HepG2 (cell line): ENCODE measurements around the gene SMIM21. TPM values are rescaled to one million over a fixed set of nuclear protein-coding genes. Genes with fewer than 3 reads are reported as not detected.

Source experiments
- ATAC-seq: fragments of 200-7000 bp; cut with Tn5 transposase; 3 replicates; pipeline ENCODE4 v1.9.1; 2020; ENCODE audit warnings: mild to moderate bottlenecking, moderate library complexity
- BruUV-seq: library from RNA; stranded (reverse); fragments of 400-500 nt; replicated peaks from 2 replicates; lab custom pipeline; 2021; lab: Mats Ljungman, UMichigan
- CTCF ChIA-PET: fragments of 300-600 bp; formaldehyde crosslinking; extraction: SDS; loops from one replicate; lab custom pipeline; 2021; ENCODE audit warnings: low total read pairs, inconsistent platforms, low intra/inter-chr PET ratio; lab: Yijun Ruan, JAX
- POLR2A ChIA-PET: fragments of 350-600 bp; sonication (Branson Sonifier 250); formaldehyde crosslinking; loops from one replicate; lab custom pipeline; 2020; ENCODE audit warnings: antibody characterized with exemption, inconsistent platforms; lab: Yijun Ruan, JAX
- DNase-seq: peaks from one replicate; pipeline ENCODE4 v3.0.0-alpha.2; 2015; ENCODE audit warnings: low spot score
- FAIRE-seq: peaks from 3 replicates; lab custom pipeline; 2011; peaks lifted over from hg19 to GRCh38; lab: Jason Lieb, UNC
- H2AFZ ChIP-seq: one replicate; pipeline ENCODE4 v1.6.1; 2011; ENCODE audit warnings: low read length, inconsistent platforms
- H3K27ac ChIP-seq: fragments of 300-600 bp; 3 replicates; pipeline ENCODE4 v1.8.0; 2011; ENCODE audit warnings: mixed run types, mild to moderate bottlenecking, mixed read lengths, low read length, inconsistent platforms; ENCODE audit not compliant: insufficient read depth; ENCODE audit errors: extremely low read length
- H3K27me3 ChIP-seq, 2 experiments: fragments of 200-600 bp in 1 of 2; 2 replicates in 1 of 2; 3 replicates in 1 of 2; pipeline versions ENCODE4 v1.6.0 to v1.8.0; 2011; ENCODE audit warnings: low read length in 2 of 2, mild to moderate bottlenecking in 2 of 2, moderate library complexity in 2 of 2, inconsistent platforms in 1 of 2; ENCODE audit not compliant: insufficient read depth in 2 of 2, control insufficient read depth in 1 of 2
- H3K36me3 ChIP-seq, 2 experiments: fragments of 200-600 bp in 1 of 2; replicated peaks in 1 of 2; 2 replicates in 1 of 2; 3 replicates in 1 of 2; pipeline versions ENCODE4 v1.5.1 to v1.8.0; 2011; ENCODE audit warnings: low read length in 2 of 2, inconsistent platforms in 1 of 2; ENCODE audit not compliant: insufficient read depth in 2 of 2, control insufficient read depth in 1 of 2
- H3K4me1 ChIP-seq: 2 replicates; pipeline ENCODE4 v1.5.1; 2012; ENCODE audit warnings: low read length, inconsistent platforms; ENCODE audit not compliant: insufficient read depth
- H3K4me2 ChIP-seq: 2 replicates; pipeline ENCODE4 v1.6.0; 2011; ENCODE audit warnings: low read depth, low read length, inconsistent platforms
- H3K4me3 ChIP-seq, 3 experiments: fragments of 200-600 bp in 1 of 3; sonication (generic), shearing (Covaris generic) in 1 of 3; replicated peaks in 1 of 3; 2 replicates each; pipeline ENCODE4 v1.5.1; 2011 to 2016; ENCODE audit warnings: low read length in 3 of 3, inconsistent platforms in 2 of 3, low read depth in 2 of 3, mild to moderate bottlenecking in 2 of 3, control low read depth in 1 of 3, mixed read lengths in 1 of 3; ENCODE audit not compliant: insufficient read depth in 1 of 3
- H3K79me2 ChIP-seq: one replicate; pipeline ENCODE4 v1.6.1; 2011; ENCODE audit warnings: low read length, inconsistent platforms; ENCODE audit not compliant: insufficient read depth
- H3K9ac ChIP-seq: 2 replicates; pipeline ENCODE4 v1.6.0; 2011; ENCODE audit warnings: mild to moderate bottlenecking, low read depth, low read length, inconsistent platforms; ENCODE audit not compliant: insufficient read depth
- H3K9me3 ChIP-seq: 2 replicates; pipeline ENCODE4 v1.5.1; 2012; ENCODE audit warnings: mild to moderate bottlenecking, low read length
- H4K20me1 ChIP-seq: 2 replicates; pipeline ENCODE4 v1.6.0; 2011; ENCODE audit warnings: inconsistent platforms, mild to moderate bottlenecking, low read length, moderate library complexity; ENCODE audit not compliant: insufficient read depth
- AKAP8 ChIP-seq: sonication (generic); formaldehyde crosslinking; IDR thresholded peaks from 2 replicates; pipeline ENCODE4 v1.5.1; 2020; ENCODE audit warnings: mild to moderate bottlenecking, missing genetic modification reagents
- DRAP1 ChIP-seq: IDR thresholded peaks from 2 replicates; pipeline ENCODE4 v1.6.1; 2016; ENCODE audit warnings: missing genetic modification reagents, missing compliant biosample characterization
- FOXA1 ChIP-seq, 2 experiments: fragments of 450-650 bp in 1 of 2; sonication (generic) in 1 of 2; formaldehyde crosslinking in 1 of 2; IDR thresholded peaks; 2 replicates each; pipeline versions ENCODE4 v1.4.0 to v1.6.1; 2016 to 2020; ENCODE audit warnings: missing genetic modification reagents in 1 of 2
- KMT2A ChIP-seq: sonication (generic); formaldehyde crosslinking; IDR thresholded peaks from 2 replicates; pipeline ENCODE4 v1.4.0; 2020; ENCODE audit warnings: missing genetic modification reagents
- NFKB2 ChIP-seq: sonication (generic); formaldehyde crosslinking; IDR thresholded peaks from 2 replicates; pipeline ENCODE4 v1.4.0; 2020; ENCODE audit warnings: missing genetic modification reagents, borderline replicate concordance
- SPEN ChIP-seq: sonication (generic); formaldehyde crosslinking; IDR thresholded peaks from 2 replicates; pipeline ENCODE4 v1.5.1; 2020; ENCODE audit warnings: low read depth, mild to moderate bottlenecking, missing genetic modification reagents
- YEATS4 ChIP-seq: sonication (generic); formaldehyde crosslinking; IDR thresholded peaks from 2 replicates; pipeline ENCODE4 v1.4.0; 2020; ENCODE audit warnings: missing genetic modification reagents, borderline replicate concordance
- WGBS: methylation state at CpG from one replicate; pipeline ENCODE4 v1.1.6; 2017; ENCODE audit warnings: low lambda C conversion rate; 5-methylcytosine and 5-hydroxymethylcytosine counted together
- in situ Hi-C: cut with HindIII; loops from 2 replicates; pipeline ENCODE4 v1.10.0; 2017; ENCODE audit warnings: low pct_unique_long_range_greater_than_20kb; ENCODE audit not compliant: extremely low pct_ligation_motif_present
- intact Hi-C: fragments of 100-400 bp; cut with micrococcal nuclease; formaldehyde crosslinking; loops from one replicate; pipeline ENCODE4 v1.10.0; 2022; ENCODE audit not compliant: unreplicated experiment
- polyA plus RNA-seq, 8 experiments: library from polyadenylated mRNA; depleted of rRNA in 3 of 8; stranded (reverse) in 7 of 8; unstranded in 1 of 8; fragments of >200 nt; fragmentation: Illumina TruSeq in 4 of 8; extraction: Trizol in 4 of 8; gene quantifications; 2 replicates each; pipeline versions ENCODE4 v1.2.1 to v1.2.3, GENCODE V29; 2011 to 2016; ENCODE audit warnings: low read depth in 4 of 8, missing spikeins in 1 of 8, mixed read lengths in 1 of 8; ENCODE audit not compliant: insufficient read depth in 1 of 8
- total RNA-seq, 5 experiments: library from RNA; depleted of rRNA; stranded (reverse); fragments of >200 nt; fragmentation: Illumina TruSeq; extraction: Trizol; gene quantifications; 2 replicates each; pipeline ENCODE4 v1.2.3, GENCODE V29; 2016; ENCODE audit warnings: low read depth in 1 of 5

Gene SMIM21
- total and polyA plus RNA-seq, 2 of the 13 experiments (the other 11 are each of a cell fraction or from before 2014, with no cell fraction given), result not detected

- Histone ChIP-seq H4K20me1 (no peaks in the 10 kb centered on the region), H3K79me2 (no peaks in the 10 kb centered on the region), H3K4me2 (peak overlapping the region; percentile 46; the same call in 1 of the 2 replicates), H3K4me3 (0 out of 6 replicates have a peak overlapping the region, but pooled peaks of 1 of the 3 experiments have one; percentile 12), H3K36me3 (no peaks in the 10 kb centered on the region), H3K27me3 (peaks cover 0 to 19% of the 10 kb centered on the region in 2 experiments; a peak in 4 of 5 replicates), H3K27ac (no peak overlapping the region), H3K9ac (no peak overlapping the region), H3K4me1 (0 out of 2 replicates have a peak, but pooled peaks cover 11% of the 10 kb centered on the region), H3K9me3 (0 out of 2 replicates have a peak, but pooled peaks cover 5% of the 10 kb centered on the region), H2AFZ (no peak overlapping the region)
- no peak for FAIRE-seq
- 12% methylated on average over 11 of the region's 19 CpGs for WGBS
- TF ChIP-seq KMT2A (CRISPR knock-in tag) (no peak), YEATS4 (no peak), FOXA1 (IDR thresholded peaks at IDR 0.05) (no peak), FOXA1 (CRISPR knock-in tag; IDR thresholded peaks at IDR 0.05) (0 out of 2 replicates have a peak, but pooled peaks have one; percentile 24), NFKB2 (CRISPR knock-in tag) (no peak), SPEN (CRISPR knock-in tag) (no peak), DRAP1 (CRISPR knock-in tag) (no peak), AKAP8 (CRISPR knock-in tag) (no peak)
- no peak for DNase-seq
- intact Hi-C loops (no loop called here), in situ Hi-C loops (no loop called here)
- ChIA-PET CTCF (no interaction called here), POLR2A (no interaction called here)
- no TSS peak for BruUV-seq
- peak; percentile 44; the same call in 2 of the 3 replicates for ATAC-seq
Measured at GRCh38 chr18:75456199-75456631, 28.7 kb upstream of the SMIM21 start.
